T-helper 1 cell treated with Interleukin-12 subunit alpha and Interleukin-12 subunit beta and Interleukin-4 antibody, amounts not matched to agents 30 ng/mL and 1 ng/mL, for 36 hours (primary cell): ENCODE results near the gene PRPF6. TPM values are rescaled to one million over a fixed set of nuclear protein-coding genes. Genes with fewer than 3 reads are reported as not detected.

Source experiments
- intact Hi-C: fragments of 100-400 bp; cut with micrococcal nuclease; formaldehyde crosslinking; loops from one replicate; pipeline ENCODE4 v1.15.1; 2024
- total RNA-seq: library from RNA; stranded (reverse); gene quantifications from 2 replicates; pipeline ENCODE4 v1.2.3, GENCODE V29; 2022

PRPF6 gene
- total RNA-seq, 1 donor from 2014 or later: 85.6 TPM

DNA sequence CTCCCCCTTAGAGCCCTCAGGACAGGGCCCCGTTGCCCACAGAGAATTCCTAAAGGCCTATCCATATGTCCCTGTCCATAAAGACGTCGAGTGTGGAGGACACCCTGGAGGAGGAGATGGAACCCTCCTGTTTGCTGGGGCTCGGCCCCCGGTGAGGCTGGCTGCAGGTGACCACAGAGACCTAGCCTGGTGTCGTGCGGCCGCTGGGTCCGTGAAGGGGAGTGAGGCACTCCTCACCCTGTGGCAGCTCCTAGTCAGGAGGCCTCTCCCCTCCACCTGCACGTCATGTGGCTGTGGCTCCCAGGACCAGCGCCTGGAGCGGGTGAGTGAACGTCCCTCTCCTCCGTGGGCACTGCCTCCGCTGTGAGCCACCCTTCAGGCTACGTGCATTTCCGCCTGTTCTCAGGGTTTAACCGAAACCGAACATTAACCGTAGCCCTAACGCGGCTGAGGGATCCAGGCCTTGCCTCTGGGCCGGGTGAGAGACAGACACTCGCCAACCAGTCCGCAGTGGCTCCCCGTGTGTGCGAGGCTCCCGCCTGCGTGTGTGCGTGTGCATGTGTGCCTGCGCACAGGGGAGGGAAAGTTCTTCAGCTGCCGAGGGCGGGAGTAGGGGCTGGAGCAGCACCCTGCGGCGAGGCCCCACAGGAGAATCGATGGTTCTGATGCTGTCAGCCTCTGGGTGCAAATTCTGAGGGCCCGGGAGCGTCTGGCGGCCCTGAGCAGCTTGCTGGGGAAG, 76.1 kb downstream of the PRPF6 start:
- intact Hi-C loops: loop anchor here (1.0 to 5.0 kb wide), 3 partner anchors 18 to 420 kb away; no protein-coding TSS in a partner anchor

- intact Hi-C loops: loop anchor here (1.0 to 5.0 kb wide), 3 partner anchors 19 to 421 kb away; no protein-coding TSS in a partner anchor
Observed at GRCh38 chr20:64057628-64058498, 76.9 kb downstream of the PRPF6 start.

- intact Hi-C loops: loop anchor here (5.0 kb wide), 2 partner anchors 271 to 421 kb away; no protein-coding TSS in a partner anchor
Observed at GRCh38 chr20:64058536-64058935, 77.6 kb downstream of the PRPF6 start.

DNA sequence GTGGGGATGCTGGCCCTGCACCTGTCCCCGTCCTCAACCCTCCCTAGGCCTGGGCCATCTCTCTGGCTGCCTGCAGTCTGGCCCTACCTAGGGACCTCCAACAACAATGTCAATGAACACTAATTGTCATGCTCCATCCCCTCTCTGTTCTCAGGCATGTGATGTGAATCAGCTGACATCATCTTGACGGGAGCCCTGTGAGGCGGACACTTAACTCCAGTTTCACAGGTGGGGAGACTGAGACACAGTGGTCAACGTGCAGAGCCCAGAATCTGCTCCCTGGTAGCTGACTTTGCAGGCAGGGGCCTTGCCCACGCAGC, 81.3 kb downstream of the PRPF6 start:
- intact Hi-C loops: loop anchor here (2.0 to 5.0 kb wide), 4 partner anchors 167 to 845 kb away; partner anchors contain the start of genes ARFRP1, DNAJC5, GMEB2 and YTHDF1

GRCh38 chr20:64062596-64063388, 81.9 kb downstream of the PRPF6 start, which contains the start of gene TCEA2:
TSS of gene TCEA2 (plus strand) at chr20:64063198. CDS start at chr20:64063313, 115 bp downstream.
- intact Hi-C loops: loop anchor here (1.0 to 5.0 kb wide), 11 partner anchors 17 to 845 kb away; partner anchors contain the start of genes ARFRP1, DNAJC5, GMEB2 and PTK6

- intact Hi-C loops: loop anchor here (1.0 to 5.0 kb wide), 11 partner anchors 16 to 846 kb away; partner anchors contain the start of genes ARFRP1, DNAJC5, GMEB2 and PTK6
Observed at GRCh38 chr20:64063389-64064144, 82.6 kb downstream of the PRPF6 start.

- intact Hi-C loops: loop anchor here (5.0 kb wide), 2 partner anchors 357 to 847 kb away; partner anchors contain the start of genes ARFRP1, YTHDF1 and ZGPAT
Observed at GRCh38 chr20:64064145-64064698, 83.3 kb downstream of the PRPF6 start.

GRCh38 chr20:64065062-64065973, 84.4 kb downstream of the PRPF6 start:
- intact Hi-C loops: no loop called here

GRCh38 chr20:64065974-64066343, 85.0 kb downstream of the PRPF6 start:
- intact Hi-C loops: loop anchor here (1.0 kb wide), 2 partner anchors 11 to 546 kb away; partner anchors contain the start of gene PPDPF

GRCh38 chr20:64067005-64067632, 86.2 kb downstream of the PRPF6 start:
- intact Hi-C loops: no loop called here

DNA sequence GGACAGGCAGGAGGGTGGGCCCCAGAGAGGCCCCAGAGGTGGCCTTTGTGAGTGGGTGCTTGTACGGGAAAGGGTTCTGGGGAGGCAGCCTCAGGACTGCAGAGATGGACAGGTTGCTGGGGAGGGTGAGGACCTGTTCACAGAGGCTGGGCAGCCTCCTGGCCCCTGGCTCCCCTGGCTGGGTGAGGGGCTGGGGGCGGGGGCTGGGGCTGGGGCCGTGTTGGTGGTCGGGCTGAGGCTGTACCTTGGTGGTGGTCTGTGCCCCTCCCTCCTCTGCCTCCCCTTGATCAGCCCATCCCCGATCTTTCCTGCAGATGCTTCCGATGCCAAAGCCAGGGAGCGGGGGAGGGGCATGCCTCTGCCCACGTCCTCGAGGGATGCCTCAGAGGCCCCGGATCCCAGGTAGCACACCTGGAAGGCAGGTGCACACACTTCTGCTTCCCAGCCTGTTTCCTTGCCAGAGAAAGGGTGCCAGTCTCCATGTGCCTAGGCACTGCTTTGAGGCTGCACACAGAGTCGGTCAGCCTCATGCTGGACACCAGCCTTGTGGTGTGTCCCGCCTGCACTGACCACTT, 86.9 kb downstream of the PRPF6 start:
- intact Hi-C loops: no loop called here

DNA sequence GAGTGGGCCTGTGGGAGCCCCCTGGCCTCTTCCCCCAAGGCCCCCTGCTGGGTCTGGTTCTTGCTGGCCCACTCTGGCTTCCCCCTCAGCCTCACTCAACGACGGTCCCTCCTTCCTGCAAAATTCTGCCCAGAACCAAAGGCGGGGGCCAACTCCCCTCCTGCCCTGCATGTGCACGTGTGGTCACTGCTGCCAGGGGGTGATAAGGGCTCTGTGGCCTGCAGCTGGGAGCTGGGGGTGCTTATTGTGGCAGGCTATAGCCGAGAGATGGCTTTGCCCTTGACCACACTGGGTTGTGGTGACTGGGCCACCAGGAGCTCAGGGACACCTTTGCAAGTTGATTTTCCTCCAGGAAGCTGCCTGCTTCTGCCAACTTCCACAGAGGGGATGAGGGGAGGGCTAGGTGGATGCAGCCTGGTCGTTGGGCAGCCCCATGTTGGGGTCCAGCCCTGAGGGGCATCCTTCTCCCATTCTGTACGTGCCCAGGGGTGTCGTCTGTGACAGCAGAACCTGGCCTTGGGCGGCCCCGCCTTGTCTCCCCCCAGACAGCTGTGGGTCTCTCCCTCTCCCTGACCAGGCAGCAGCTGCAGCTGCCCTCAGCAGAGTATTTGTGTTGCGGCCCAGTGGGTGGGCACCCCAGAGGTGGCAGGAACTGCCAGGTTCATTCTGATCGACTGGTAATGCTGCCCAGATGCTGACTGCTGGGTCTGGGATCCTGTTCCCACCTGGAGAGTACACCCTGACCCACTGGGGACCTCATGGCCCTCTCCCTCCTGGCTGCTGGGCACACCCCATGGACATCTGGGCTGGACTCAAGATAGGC, 87.7 kb downstream of the PRPF6 start:
- intact Hi-C loops: no loop called here

DNA sequence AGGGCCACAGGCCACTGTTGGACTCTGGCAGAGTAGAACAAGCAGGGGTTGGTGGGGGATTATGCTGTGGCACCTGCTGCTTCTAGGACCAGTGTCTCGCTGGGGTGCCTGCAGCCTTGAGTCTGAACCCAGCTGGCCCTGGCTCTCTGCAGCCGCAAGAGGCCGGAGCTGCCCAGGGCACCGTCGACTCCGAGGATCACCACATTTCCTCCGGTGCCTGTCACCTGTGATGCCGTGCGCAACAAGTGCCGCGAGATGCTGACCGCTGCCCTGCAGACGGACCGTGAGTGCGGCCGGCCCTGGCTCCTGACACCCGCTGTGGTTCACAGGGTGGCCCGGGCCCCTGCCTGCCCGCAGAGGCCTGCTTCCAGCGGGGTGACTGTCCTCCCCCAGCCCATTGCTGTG, 88.3 kb downstream of the PRPF6 start:
- intact Hi-C loops: no loop called here

DNA sequence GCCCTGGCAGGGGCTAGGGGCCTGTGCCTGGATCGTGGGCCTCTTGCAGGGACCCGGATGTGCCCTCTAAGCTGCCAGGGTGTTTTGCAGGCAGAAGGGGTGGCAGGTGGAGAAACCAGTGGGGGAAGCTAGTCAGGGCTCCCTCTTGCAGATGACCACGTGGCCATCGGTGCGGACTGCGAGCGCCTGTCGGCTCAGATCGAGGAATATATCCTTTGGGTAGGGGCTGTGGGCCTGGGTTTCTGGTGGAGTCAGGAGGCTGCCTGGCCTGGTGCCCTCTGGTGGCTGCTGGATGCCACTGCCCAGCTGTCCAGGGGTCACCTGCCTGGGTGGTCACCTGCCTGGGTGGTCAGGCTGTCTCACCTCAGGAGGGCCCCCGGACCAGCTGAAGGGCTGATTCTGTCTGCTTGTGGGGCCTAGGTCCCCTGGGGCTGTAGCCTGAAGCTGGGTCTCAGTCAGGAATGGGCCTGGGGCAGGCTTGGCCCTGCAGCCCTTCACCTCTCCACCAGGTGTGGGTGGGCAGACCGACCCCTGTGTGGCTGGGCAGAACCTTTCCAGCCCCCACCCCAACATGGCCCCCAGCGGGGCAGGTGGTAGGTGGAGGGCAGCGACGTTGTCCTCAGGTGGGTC, 88.8 kb downstream of the PRPF6 start:
- intact Hi-C loops: no loop called here

DNA sequence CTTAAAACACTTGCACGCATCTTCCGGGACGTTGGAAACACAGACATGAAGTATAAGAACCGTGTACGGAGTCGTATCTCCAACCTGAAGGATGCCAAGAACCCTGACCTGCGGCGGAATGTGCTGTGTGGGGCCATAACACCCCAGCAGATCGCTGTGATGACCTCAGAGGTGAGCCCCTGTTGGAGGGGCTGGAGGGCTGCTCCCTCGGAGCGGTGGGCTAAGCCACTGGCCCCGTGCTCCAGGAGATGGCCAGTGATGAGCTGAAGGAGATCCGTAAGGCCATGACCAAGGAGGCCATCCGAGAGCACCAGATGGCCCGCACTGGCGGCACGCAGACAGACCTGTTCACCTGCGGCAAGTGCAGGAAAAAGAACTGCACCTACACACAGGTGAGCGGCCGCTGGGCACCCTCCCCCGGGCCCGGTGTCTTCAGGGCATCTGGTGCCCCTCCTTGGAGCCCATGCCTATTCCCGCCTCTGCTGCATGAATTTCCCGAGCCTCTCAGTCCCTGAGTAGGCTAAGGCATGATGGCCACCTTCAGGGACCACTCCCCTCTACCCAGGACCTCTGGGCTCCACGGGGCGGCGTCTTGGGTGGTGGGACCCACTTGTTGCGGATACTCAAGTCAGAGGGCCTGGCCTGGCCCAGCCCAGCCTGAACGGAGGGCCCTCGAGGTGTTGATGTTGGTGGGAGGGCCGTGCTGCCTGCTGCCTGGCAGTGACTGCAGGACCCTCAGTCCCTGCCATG, 89.5 kb downstream of the PRPF6 start:
- intact Hi-C loops: no loop called here
